GM12878 (cell line): Measurements from ENCODE around the gene DTNBP1. TPM values are rescaled to one million over a fixed set of nuclear protein-coding genes. Genes with fewer than 3 reads are reported as not detected.
A peak's percentile ranks its signal among the peaks of the same experiment; 100 is the strongest.

Experiments
- ATAC-seq: fragments of 200-7000 bp; cut with Tn5 transposase; 3 replicates; pipeline ENCODE4 v1.9.1; 2020; ENCODE audit warnings: mild to moderate bottlenecking, moderate library complexity
- BruUV-seq: library from RNA; stranded (reverse); fragments of 400-500 nt; replicated peaks from 2 replicates; lab custom pipeline; 2021; lab: Mats Ljungman, UMichigan
- CTCF ChIA-PET: fragments of 300-600 bp; sonication (Branson Sonifier 250); formaldehyde crosslinking; extraction: SDS; loops from one replicate; lab custom pipeline; 2021; ENCODE audit warnings: inconsistent platforms; lab: Yijun Ruan, JAX
- POLR2A ChIA-PET: fragments of 350-600 bp; formaldehyde crosslinking; extraction: SDS; loops from one replicate; lab custom pipeline; 2021; ENCODE audit warnings: inconsistent platforms; lab: Charles Lee
- RAD21 ChIA-PET: fragments of 300-600 bp; sonication (Branson Sonifier 250); formaldehyde crosslinking; loops from one replicate; lab custom pipeline; 2023; ENCODE audit warnings: antibody characterized with exemption; ENCODE audit not compliant: unreplicated experiment; lab: Charles Lee
- SMC1A ChIA-PET: fragments of 300-600 bp; sonication (Branson Sonifier 250); formaldehyde crosslinking; loops from one replicate; lab custom pipeline; 2023; ENCODE audit not compliant: unreplicated experiment, uncharacterized antibody; lab: Charles Lee
- DNase-seq: peaks from one replicate; pipeline ENCODE4 v3.0.0-alpha.2; 2011; ENCODE audit warnings: low read depth, low spot score
- FAIRE-seq: peaks from 3 replicates; lab custom pipeline; 2011; peaks lifted over from hg19 to GRCh38; lab: Jason Lieb, UNC
- H2AFZ ChIP-seq: 2 replicates; pipeline ENCODE4 v1.6.0; 2011; ENCODE audit warnings: low read depth, low read length, control low read depth; ENCODE audit not compliant: control insufficient read depth
- H3K27ac ChIP-seq: 2 replicates; pipeline ENCODE4 v1.5.1; 2011; ENCODE audit warnings: control low read depth; ENCODE audit not compliant: control insufficient read depth, insufficient read depth
- H3K27me3 ChIP-seq, 2 experiments: replicated peaks in 1 of 2; 2 replicates each; pipeline versions ENCODE4 v1.6.0 to v1.6.1; 2011; ENCODE audit warnings: low read length in 1 of 2; ENCODE audit not compliant: control insufficient read depth in 2 of 2, insufficient read depth in 2 of 2
- H3K36me3 ChIP-seq, 2 experiments: 2 replicates each; pipeline ENCODE4 v1.5.1; 2011; ENCODE audit warnings: low read length in 1 of 2; ENCODE audit not compliant: control insufficient read depth in 2 of 2, insufficient read depth in 2 of 2
- H3K4me1 ChIP-seq: 2 replicates; pipeline ENCODE4 v1.6.1; 2011; ENCODE audit warnings: mild to moderate bottlenecking, low read length, moderate library complexity, mixed read lengths; ENCODE audit not compliant: control insufficient read depth, insufficient read depth
- H3K4me2 ChIP-seq: 2 replicates; pipeline ENCODE4 v1.6.0; 2011; ENCODE audit warnings: control low read depth; ENCODE audit not compliant: control insufficient read depth, insufficient read depth
- H3K4me3 ChIP-seq: fragments of 200-600 bp; sonication (generic); 2 replicates; pipeline ENCODE4 v1.5.1; 2016
- H3K79me2 ChIP-seq: 2 replicates; pipeline ENCODE4 v1.6.0; 2011; ENCODE audit warnings: low read length; ENCODE audit not compliant: control insufficient read depth, insufficient read depth
- H3K9ac ChIP-seq: 2 replicates; pipeline ENCODE4 v1.8.0; 2011; ENCODE audit warnings: low read length, control low read depth, mixed read lengths; ENCODE audit not compliant: control insufficient read depth, insufficient read depth
- H3K9me3 ChIP-seq: replicated peaks from 3 replicates; pipeline ENCODE4 v1.5.1; 2011; ENCODE audit warnings: mild to moderate bottlenecking, low read length; ENCODE audit not compliant: control insufficient read depth, insufficient read depth
- H4K20me1 ChIP-seq: 2 replicates; pipeline ENCODE4 v1.6.0; 2011; ENCODE audit not compliant: control insufficient read depth, insufficient read depth
- BCL11A ChIP-seq: IDR thresholded peaks from 2 replicates; pipeline ENCODE4 v1.6.1; 2011; ENCODE audit warnings: low read depth, low read length
- MTA2 ChIP-seq: fragments of 450-650 bp; IDR thresholded peaks from 2 replicates; pipeline ENCODE4 v1.6.1; 2016; ENCODE audit warnings: low read depth, mild to moderate bottlenecking, moderate library complexity
- NFYB ChIP-seq: IDR thresholded peaks from 2 replicates; pipeline ENCODE4 v1.6.1; 2011; ENCODE audit warnings: low read depth, mild to moderate bottlenecking, low read length, improper control_type of control experiment, moderate library complexity; ENCODE audit not compliant: insufficient read depth
- POLR2A ChIP-seq: IDR thresholded peaks from 2 replicates; pipeline ENCODE4 v1.6.1; 2011; ENCODE audit warnings: low read depth, mild to moderate bottlenecking, low read length
- in situ Hi-C: fragments of 300-500 bp; cut with MboI; formaldehyde crosslinking; loops from 9 replicates; pipeline ENCODE4 v1.14.3; 2018; ENCODE audit warnings: mixed read lengths
- intact Hi-C: fragments of 100-400 bp; cut with micrococcal nuclease; formaldehyde crosslinking; loops from one replicate; pipeline ENCODE4 v1.14.2; 2022; ENCODE audit not compliant: unreplicated experiment
- polyA plus RNA-seq, 11 experiments: library from polyadenylated mRNA; depleted of rRNA in 4 of 11; unstranded in 6 of 11; stranded (reverse) in 5 of 11; fragments of >200 nt; fragmentation: Nextera tagmentation in 4 of 11; fragmentation: Illumina TruSeq in 1 of 11; extraction: Ambion mirVana in 4 of 11; extraction: Trizol in 1 of 11; gene quantifications; 1 replicate in 1 of 11; 2 replicates in 10 of 11; pipeline versions ENCODE4 v1.2.1 to v1.2.3, GENCODE V29; 2011 to 2016; ENCODE audit warnings: inconsistent platforms in 2 of 11, missing spikeins in 2 of 11, low read depth in 1 of 11
- total RNA-seq, 4 experiments: library from RNA; depleted of rRNA in 3 of 4; stranded (reverse); fragments of >200 nt in 3 of 4; fragmentation: Illumina TruSeq in 1 of 4; extraction: Trizol in 1 of 4; gene quantifications; 2 replicates each; pipeline versions ENCODE4 v1.2.1 to v1.2.3, GENCODE V29; 2013 to 2021
- TF ChIP-seq, protein P1 (sequence below): fragments of 450-650 bp; IDR thresholded peaks from 2 replicates; pipeline ENCODE4 v1.6.1; 2017; ENCODE audit warnings: low read depth, mild to moderate bottlenecking, moderate library complexity

The DTNBP1 gene
- total and polyA plus RNA-seq, 10 of the 15 experiments (the other 5 are each of a cell fraction or from before 2014, with no cell fraction given), result 7.1 to 40.3 (median 20.1) TPM

DNA sequence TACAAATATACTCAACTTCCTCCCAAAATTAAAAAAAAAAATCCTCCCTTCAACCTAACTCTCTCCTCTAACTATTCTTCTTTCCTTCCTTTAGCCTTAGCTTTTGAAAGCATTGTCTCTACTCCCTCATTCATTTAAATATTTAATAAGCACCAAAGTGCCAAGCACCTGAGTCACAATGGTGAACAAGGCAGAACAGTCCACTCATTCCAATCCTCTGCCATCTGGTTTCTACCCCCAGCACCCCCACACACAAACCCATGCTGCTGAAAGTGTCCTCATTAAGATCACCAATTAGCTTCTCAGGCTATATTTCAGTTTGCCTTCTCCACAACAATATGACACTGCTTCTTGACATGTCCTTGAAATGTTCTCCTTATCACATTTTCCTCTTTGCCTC, 76.3 kb downstream of the DTNBP1 start:
- H3K27me3 ChIP-seq, result no peaks in the 10 kb centered on the region
- no peak overlapping the region for H3K27ac ChIP-seq
- ChIA-PET POLR2A (interaction anchor here (1.1 kb wide), 1 partner anchor 22 kb away, joined by 3 read pairs; no protein-coding TSS in a partner anchor), CTCF (interaction anchor here (0.6 to 1.7 kb wide), 7 partner anchors 10 to 1500 kb away, joined by 3 to 4 read pairs (median 3); no protein-coding TSS in a partner anchor), SMC1A (interaction anchor here (0.7 to 1.8 kb wide), 9 partner anchors 10 to 857 kb away, joined by 3 to 9 read pairs (median 4); no protein-coding TSS in a partner anchor), RAD21 (interaction anchor here (2.5 kb wide), 1 partner anchor 11 kb away, joined by 8 read pairs; no protein-coding TSS in a partner anchor)
- BruUV-seq, result no TSS peak
- TF ChIP-seq MTA2, result peak; percentile 65
- no peak for TF ChIP-seq POLR2A
- TF ChIP-seq, protein P1, sequence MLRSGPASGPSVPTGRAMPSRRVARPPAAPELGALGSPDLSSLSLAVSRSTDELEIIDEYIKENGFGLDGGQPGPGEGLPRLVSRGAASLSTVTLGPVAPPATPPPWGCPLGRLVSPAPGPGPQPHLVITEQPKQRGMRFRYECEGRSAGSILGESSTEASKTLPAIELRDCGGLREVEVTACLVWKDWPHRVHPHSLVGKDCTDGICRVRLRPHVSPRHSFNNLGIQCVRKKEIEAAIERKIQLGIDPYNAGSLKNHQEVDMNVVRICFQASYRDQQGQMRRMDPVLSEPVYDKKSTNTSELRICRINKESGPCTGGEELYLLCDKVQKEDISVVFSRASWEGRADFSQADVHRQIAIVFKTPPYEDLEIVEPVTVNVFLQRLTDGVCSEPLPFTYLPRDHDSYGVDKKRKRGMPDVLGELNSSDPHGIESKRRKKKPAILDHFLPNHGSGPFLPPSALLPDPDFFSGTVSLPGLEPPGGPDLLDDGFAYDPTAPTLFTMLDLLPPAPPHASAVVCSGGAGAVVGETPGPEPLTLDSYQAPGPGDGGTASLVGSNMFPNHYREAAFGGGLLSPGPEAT, result no peak
- TF ChIP-seq BCL11A, result peak; percentile 22; the same call in 1 of the 2 replicates
- TF ChIP-seq NFYB, result 0 out of 2 replicates have a peak, but pooled peaks have one; percentile 8
- no peaks in the 10 kb centered on the region for H4K20me1 ChIP-seq
- intact Hi-C loops, result loop anchor here (2.0 kb wide), 1 partner anchor 68 kb away; no protein-coding TSS in a partner anchor
- in situ Hi-C loops, result no loop called here
- FAIRE-seq, result no peak
- no peak overlapping the region for H3K4me2 ChIP-seq
- no peak for DNase-seq
- H3K4me1 ChIP-seq, result no peaks in the 10 kb centered on the region; the same call in 1 of the 2 replicates
- H2AFZ ChIP-seq, result no peak overlapping the region
- no peaks in the 10 kb centered on the region for H3K36me3 ChIP-seq
- H3K9me3 ChIP-seq, result no peaks in the 10 kb centered on the region
- H3K79me2 ChIP-seq, result no peaks in the 10 kb centered on the region
- ATAC-seq, result peak; percentile 62
- H3K9ac ChIP-seq, result no peak overlapping the region
- no peak overlapping the region for H3K4me3 ChIP-seq
